Endothelial cell of umbilical vein (primary cell): ENCODE results near the gene RAP1GAP2. TPM values are rescaled to one million over a fixed set of nuclear protein-coding genes. Genes with fewer than 3 reads are reported as not detected.

ENCODE experiments used
- BruUV-seq: library from RNA; stranded (reverse); fragments of 400-500 nt; replicated peaks from 2 replicates; lab custom pipeline; 2021; lab: Mats Ljungman, UMichigan
- CTCF ChIA-PET: fragments of 300-600, 350-600 bp; sonication (Branson Sonifier 250); formaldehyde crosslinking; loops from one replicate; lab custom pipeline; 2021; ENCODE audit warnings: antibody characterized with exemption, inconsistent platforms; lab: Charles Lee
- POLR2A ChIA-PET: fragments of 300-600, 350-600 bp; sonication (Branson Sonifier 250); formaldehyde crosslinking; loops from one replicate; lab custom pipeline; 2021; ENCODE audit warnings: antibody characterized with exemption, inconsistent platforms; lab: Charles Lee
- DNase-seq: peaks from one replicate; pipeline ENCODE4 v3.0.0-alpha.2; 2011; ENCODE audit warnings: low read depth, low spot score
- FAIRE-seq: peaks from 2 replicates; lab custom pipeline; 2011; peaks lifted over from hg19 to GRCh38; lab: Jason Lieb, UNC
- H2AFZ ChIP-seq: 2 replicates; pipeline ENCODE4 v1.6.0; 2012; ENCODE audit warnings: low read depth, low read length, control low read depth, inconsistent platforms
- H3K27ac ChIP-seq: 2 replicates; pipeline ENCODE4 v1.5.1; 2011; ENCODE audit warnings: low read depth, mild to moderate bottlenecking, control low read depth, low read length, moderate library complexity; ENCODE audit not compliant: insufficient read depth
- H3K27me3 ChIP-seq, 2 experiments: 2 replicates each; pipeline versions ENCODE4 v1.6.0 to v1.6.1; 2011; ENCODE audit warnings: low read length in 2 of 2, mixed read lengths in 1 of 2; ENCODE audit not compliant: control insufficient read depth in 2 of 2, insufficient read depth in 2 of 2
- H3K36me3 ChIP-seq, 2 experiments: 2 replicates in 1 of 2; 3 replicates in 1 of 2; pipeline ENCODE4 v1.5.1; 2011; ENCODE audit warnings: low read length in 2 of 2, mild to moderate bottlenecking in 1 of 2, moderate library complexity in 1 of 2; ENCODE audit not compliant: control insufficient read depth in 2 of 2, insufficient read depth in 2 of 2; ENCODE audit errors: extremely low read depth in 1 of 2
- H3K4me1 ChIP-seq: 3 replicates; pipeline ENCODE4 v1.5.1; 2011; ENCODE audit warnings: mild to moderate bottlenecking, low read length; ENCODE audit not compliant: control insufficient read depth, insufficient read depth; ENCODE audit errors: extremely low read depth
- H3K4me2 ChIP-seq: 2 replicates; pipeline ENCODE4 v1.6.1; 2011; ENCODE audit warnings: low read length, control low read depth, mixed read lengths; ENCODE audit not compliant: insufficient read depth
- H3K4me3 ChIP-seq, 3 experiments: fragments of 200-600 bp in 1 of 3; sonication (generic), shearing (Covaris generic) in 1 of 3; replicated peaks in 1 of 3; 2 replicates each; pipeline ENCODE4 v1.5.1; 2011 to 2016; ENCODE audit warnings: control low read depth in 3 of 3, low read length in 3 of 3, mild to moderate bottlenecking in 2 of 3, inconsistent platforms in 1 of 3, low read depth in 1 of 3, moderate library complexity in 1 of 3; ENCODE audit not compliant: insufficient read depth in 1 of 3
- H3K79me2 ChIP-seq: 2 replicates; pipeline ENCODE4 v1.6.0; 2012; ENCODE audit warnings: low read length, inconsistent platforms; ENCODE audit not compliant: control insufficient read depth, insufficient read depth
- H3K9ac ChIP-seq: replicated peaks from 2 replicates; pipeline ENCODE3; 2011; ENCODE audit warnings: low read length, control low read depth; ENCODE audit not compliant: insufficient read depth; ENCODE audit errors: extremely low read depth
- H3K9me1 ChIP-seq: replicated peaks from 3 replicates; pipeline ENCODE4 v1.6.0; 2011; ENCODE audit warnings: mild to moderate bottlenecking, low read length; ENCODE audit not compliant: control insufficient read depth, insufficient read depth; ENCODE audit errors: extremely low read depth
- H3K9me3 ChIP-seq: replicated peaks from 2 replicates; pipeline ENCODE4 v1.5.1; 2012; ENCODE audit warnings: low read length, inconsistent platforms; ENCODE audit not compliant: control insufficient read depth, insufficient read depth
- H4K20me1 ChIP-seq: replicated peaks from 2 replicates; pipeline ENCODE3; 2011; ENCODE audit warnings: mild to moderate bottlenecking, low read length; ENCODE audit not compliant: control insufficient read depth, insufficient read depth; ENCODE audit errors: extremely low read depth
- CTCF ChIP-seq, 2 donors: IDR thresholded peaks; 1 replicate in 1 of 2; 2 replicates in 1 of 2; pipeline ENCODE4 v1.5.1; 2011; ENCODE audit warnings: low read length in 2 of 2, mild to moderate bottlenecking in 2 of 2, moderate library complexity in 2 of 2, control low read depth in 1 of 2, inconsistent platforms in 1 of 2, low read depth in 1 of 2; ENCODE audit not compliant: insufficient read depth in 1 of 2; ENCODE audit errors: extremely low read depth in 1 of 2
- EZH2 ChIP-seq: IDR thresholded peaks from 2 replicates; pipeline ENCODE4 v1.6.1; 2012; ENCODE audit warnings: borderline replicate concordance, low read depth, mild to moderate bottlenecking, moderate library complexity, low read length, inconsistent platforms; ENCODE audit not compliant: severe bottlenecking
- FOS ChIP-seq: IDR thresholded peaks from 2 replicates; pipeline ENCODE4 v1.6.1; 2011; ENCODE audit warnings: mild to moderate bottlenecking, low read length, moderate library complexity, borderline replicate concordance; ENCODE audit not compliant: insufficient read depth
- GATA2 ChIP-seq: IDR thresholded peaks from 2 replicates; pipeline ENCODE4 v1.7.0; 2011; ENCODE audit warnings: low read depth, mild to moderate bottlenecking, moderate library complexity, mixed read lengths, low read length; ENCODE audit not compliant: insufficient read length, insufficient read depth
- JUN ChIP-seq: IDR thresholded peaks from 2 replicates; pipeline ENCODE4 v1.6.1; 2011; ENCODE audit warnings: borderline replicate concordance, low read depth; ENCODE audit not compliant: insufficient read length, insufficient read depth
- MYC ChIP-seq: IDR thresholded peaks from one replicate; pipeline ENCODE4 v1.6.1; 2011; ENCODE audit warnings: mild to moderate bottlenecking, low read depth, low read length
- POLR2A ChIP-seq: IDR thresholded peaks from 2 replicates; pipeline ENCODE4 v1.6.1; 2012; ENCODE audit warnings: low read depth, mild to moderate bottlenecking, control low read depth, low read length
- POLR2AphosphoS5 ChIP-seq: IDR thresholded peaks from 2 replicates; pipeline ENCODE4 v1.6.1; 2012; ENCODE audit warnings: low read depth, mild to moderate bottlenecking, control low read depth, low read length, moderate library complexity; ENCODE audit not compliant: insufficient read depth
- dilution Hi-C: fragments of 300-500 bp; cut with MboI; formaldehyde crosslinking; loops from one replicate; pipeline ENCODE4 v1.15.0; 2019; ENCODE audit warnings: low sequenced_read_pairs; ENCODE audit not compliant: extremely low pct_ligation_motif_present
- intact Hi-C: fragments of 100-400 bp; cut with micrococcal nuclease; formaldehyde crosslinking; loops from one replicate; pipeline ENCODE4 v1.10.0; 2022
- polyA plus RNA-seq, 4 experiments: library from polyadenylated mRNA; depleted of rRNA in 3 of 4; stranded (reverse) in 3 of 4; unstranded in 1 of 4; fragments of >200 nt; gene quantifications; 2 replicates each; pipeline versions ENCODE4 v1.2.1 to v1.2.3, GENCODE V29; 2011 to 2012; ENCODE audit warnings: missing spikeins in 1 of 4
- total RNA-seq: library from RNA; stranded (reverse); gene quantifications from 2 replicates; pipeline ENCODE4 v1.2.3, GENCODE V29; 2021
- TF ChIP-seq, protein P1 (sequence below): IDR thresholded peaks from 2 replicates; pipeline ENCODE4 v1.6.1; 2011; ENCODE audit not compliant: insufficient read depth, insufficient read length

The RAP1GAP2 gene
- total and polyA plus RNA-seq, 2 donors (not counting 3 experiments of a cell fraction or from before 2014, with no cell fraction given): 1.4 to 3.6 TPM

- H3K9me3 ChIP-seq: no peaks in the 10 kb centered on the region
- ChIA-PET CTCF (interaction anchor here (1.0 to 1.6 kb wide), 2 partner anchors 20 to 142 kb away, joined by 3 to 5 read pairs; no protein-coding TSS in a partner anchor), POLR2A (no interaction called here)
- no peak overlapping the region for H2AFZ ChIP-seq
- no peak overlapping the region for H3K9ac ChIP-seq
- no peaks in the 10 kb centered on the region for H3K9me1 ChIP-seq
- no peak for DNase-seq
- TF ChIP-seq POLR2A: no peak
- TF ChIP-seq EZH2: no peak
- no peak for TF ChIP-seq FOS
- TF ChIP-seq, protein P1, sequence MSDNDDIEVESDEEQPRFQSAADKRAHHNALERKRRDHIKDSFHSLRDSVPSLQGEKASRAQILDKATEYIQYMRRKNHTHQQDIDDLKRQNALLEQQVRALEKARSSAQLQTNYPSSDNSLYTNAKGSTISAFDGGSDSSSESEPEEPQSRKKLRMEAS: no peak
- no peak for TF ChIP-seq MYC
- TF ChIP-seq POLR2AphosphoS5: no peak
- TF ChIP-seq GATA2: no peak
- TF ChIP-seq CTCF (IDR thresholded peaks at IDR 0.05; ENCODE audit: extremely low read depth in 1 of 2, insufficient read depth in 1 of 2, low read depth in 1 of 2, low read length in 2 of 2): no peak
- TF ChIP-seq JUN: no peak
- intact Hi-C loops (no loop called here), dilution Hi-C loops (no loop called here)
- no peak overlapping the region for H3K4me3 ChIP-seq
- H3K79me2 ChIP-seq: no peaks in the 10 kb centered on the region
- H3K4me1 ChIP-seq: no peaks in the 10 kb centered on the region
- no peaks in the 10 kb centered on the region for H3K36me3 ChIP-seq
- no peak overlapping the region for H3K4me2 ChIP-seq
- H3K27me3 ChIP-seq: peaks cover 0 to 4% of the 10 kb centered on the region in 2 experiments
- BruUV-seq: no TSS peak
- no peaks in the 10 kb centered on the region for H4K20me1 ChIP-seq
- H3K27ac ChIP-seq: no peak overlapping the region
- no peak for FAIRE-seq
Observed at GRCh38 chr17:2871205-2871604, 75.0 kb downstream of the RAP1GAP2 start.
